ENCODE data around the gene RNU5B-1. TPM values are rescaled to one million over a fixed set of nuclear protein-coding genes. Genes with fewer than 3 reads are reported as not detected.

The RNU5B-1 gene
- total RNA-seq, 2 experiments from 2014 or later: not detected

DNA sequence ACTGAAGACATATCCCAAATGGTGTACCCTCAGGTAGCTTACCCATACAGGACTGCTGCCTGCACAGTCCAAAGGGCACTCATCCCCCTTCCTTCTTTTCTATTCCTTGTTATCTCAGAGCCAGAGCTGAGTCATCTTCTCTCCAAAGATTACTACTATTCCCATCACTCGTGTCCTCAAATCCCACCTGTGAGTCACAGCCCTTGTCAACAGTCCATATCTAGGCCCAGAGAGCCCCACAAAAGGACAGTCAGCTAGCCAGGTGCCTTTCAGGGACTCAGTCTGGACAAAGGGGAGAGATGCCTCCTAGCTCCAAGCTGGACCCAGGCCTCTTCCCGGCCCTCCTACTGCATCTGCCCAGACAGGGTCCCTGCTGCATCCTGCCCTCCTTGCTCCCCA, 28.8 kb upstream of the RNU5B-1 start:
- DNase-seq (ENCODE audit: low spot score): no peak
- no peak overlapping the region for H3K4me3 ChIP-seq (ENCODE audit: low read depth, low read length, poor library complexity, severe bottlenecking)
- no peak overlapping the region for H2AFZ ChIP-seq (ENCODE audit: low read length)
- TF ChIP-seq EZH2phosphoT487 (IDR thresholded peaks at IDR 0.05; ENCODE audit: borderline replicate concordance, low read depth, low read length): no peak
- no peak for TF ChIP-seq CTCF (conservative IDR thresholded peaks at IDR 0.05; ENCODE audit: low read length)
- H3K36me3 ChIP-seq (ENCODE audit: insufficient read depth, low read length): peaks cover 10% of the 10 kb centered on the region; the same call in 1 of the 2 replicates
- no peaks in the 10 kb centered on the region for H4K20me1 ChIP-seq (ENCODE audit: insufficient read depth, low read length)
- H3K4me2 ChIP-seq (ENCODE audit: low read length): no peak overlapping the region
- H3K79me2 ChIP-seq (ENCODE audit: insufficient read depth, low read depth, low read length): no peaks in the 10 kb centered on the region
- no peaks in the 10 kb centered on the region for H3K9me3 ChIP-seq (ENCODE audit: low read length)
- H3K4me1 ChIP-seq (ENCODE audit: insufficient read depth, low read length, poor library complexity, severe bottlenecking): no peaks in the 10 kb centered on the region
- no peak overlapping the region for H3K27ac ChIP-seq (ENCODE audit: low read depth, low read length, poor library complexity, severe bottlenecking)
- no TSS peak for BruUV-seq (replicated peaks)
- intact Hi-C loops (cut with micrococcal nuclease; ENCODE audit: unreplicated experiment): no loop called here
- POLR2A ChIA-PET: interaction anchor here (0.5 kb wide), 1 partner anchor 14 kb away, joined by 4 read pairs; no protein-coding TSS in a partner anchor
- H3K9me2 ChIP-seq (ENCODE audit: insufficient read depth, low read length): no peaks in the 10 kb centered on the region
- CTCF ChIA-PET (ENCODE audit: unreplicated experiment): no interaction called here

GRCh38 chr15:65277015-65277414, 27.5 kb upstream of the RNU5B-1 start:
- Histone ChIP-seq H3K79me2 (ENCODE audit: insufficient read depth, low read depth, low read length) (no peaks in the 10 kb centered on the region), H3K27ac (ENCODE audit: low read depth, low read length, poor library complexity, severe bottlenecking) (no peak overlapping the region), H3K9me3 (ENCODE audit: low read length) (no peaks in the 10 kb centered on the region), H3K4me1 (ENCODE audit: insufficient read depth, low read length, poor library complexity, severe bottlenecking) (no peaks in the 10 kb centered on the region), H3K36me3 (ENCODE audit: insufficient read depth, low read length) (peaks cover 8% of the 10 kb centered on the region; the same call in 1 of the 2 replicates), H2AFZ (ENCODE audit: low read length) (no peak overlapping the region), H3K9me2 (ENCODE audit: insufficient read depth, low read length) (no peaks in the 10 kb centered on the region), H3K4me2 (ENCODE audit: low read length) (no peak overlapping the region), H3K4me3 (ENCODE audit: low read depth, low read length, poor library complexity, severe bottlenecking) (no peak overlapping the region), H4K20me1 (ENCODE audit: insufficient read depth, low read length) (no peaks in the 10 kb centered on the region)
- intact Hi-C loops (cut with micrococcal nuclease; ENCODE audit: unreplicated experiment): no loop called here
- CTCF ChIA-PET (ENCODE audit: unreplicated experiment): interaction anchor here (0.7 kb wide), 1 partner anchor 10 kb away, joined by 3 read pairs; the partner anchor contains the start of gene PARP16
- DNase-seq (ENCODE audit: low spot score): no peak
- no TSS peak for BruUV-seq (replicated peaks)
- TF ChIP-seq CTCF (conservative IDR thresholded peaks at IDR 0.05; ENCODE audit: low read length) (no peak), EZH2phosphoT487 (IDR thresholded peaks at IDR 0.05; ENCODE audit: borderline replicate concordance, low read depth, low read length) (no peak)
- POLR2A ChIA-PET: interaction anchor here (2.5 kb wide), 1 partner anchor 10 kb away, joined by 9 read pairs; the partner anchor contains the start of gene PARP16

GRCh38 chr15:65278480-65278879, 26.0 kb upstream of the RNU5B-1 start:
- Histone ChIP-seq H3K79me2 (ENCODE audit: insufficient read depth, low read depth, low read length) (no peaks in the 10 kb centered on the region), H3K27ac (ENCODE audit: low read depth, low read length, poor library complexity, severe bottlenecking) (no peak overlapping the region), H2AFZ (ENCODE audit: low read length) (no peak overlapping the region), H4K20me1 (ENCODE audit: insufficient read depth, low read length) (no peaks in the 10 kb centered on the region), H3K9me3 (ENCODE audit: low read length) (no peaks in the 10 kb centered on the region), H3K4me2 (ENCODE audit: low read length) (no peak overlapping the region), H3K4me3 (ENCODE audit: low read depth, low read length, poor library complexity, severe bottlenecking) (no peak overlapping the region), H3K9me2 (ENCODE audit: insufficient read depth, low read length) (no peaks in the 10 kb centered on the region), H3K4me1 (ENCODE audit: insufficient read depth, low read length, poor library complexity, severe bottlenecking) (no peaks in the 10 kb centered on the region), H3K36me3 (ENCODE audit: insufficient read depth, low read length) (peaks cover 16% of the 10 kb centered on the region)
- intact Hi-C loops (cut with micrococcal nuclease; ENCODE audit: unreplicated experiment): no loop called here
- no peak for DNase-seq (ENCODE audit: low spot score)
- no TSS peak for BruUV-seq (replicated peaks)
- ChIA-PET CTCF (ENCODE audit: unreplicated experiment) (no interaction called here), POLR2A (interaction anchor here (1.2 to 2.5 kb wide), 2 partner anchors 9 to 27 kb away, joined by 5 to 9 read pairs; partner anchors contain the start of gene PARP16)
- TF ChIP-seq EZH2phosphoT487 (IDR thresholded peaks at IDR 0.05; ENCODE audit: borderline replicate concordance, low read depth, low read length) (no peak), CTCF (conservative IDR thresholded peaks at IDR 0.05; ENCODE audit: low read length) (no peak)

Data from OCI-LY7 (cell line).